SJSA1 (cell line): ENCODE measurements around the gene SNORC. TPM values are rescaled to one million over a fixed set of nuclear protein-coding genes. Genes with fewer than 3 reads are reported as not detected.

ENCODE experiments used
- DNase-seq, 2 experiments: peaks; one replicate each; pipeline ENCODE4 v3.0.0-alpha.2; 2015 to 2020; ENCODE audit warnings: low spot score in 2 of 2, low read depth in 1 of 2
- H3K27ac ChIP-seq: fragments of 250-450 bp; sonication (Bioruptor Pico); 2 replicates; pipeline ENCODE4 v1.5.1; 2020; ENCODE audit warnings: mild to moderate bottlenecking, moderate library complexity
- H3K27me3 ChIP-seq: fragments of 250-450 bp; sonication (Bioruptor Pico); replicated peaks from 2 replicates; pipeline ENCODE4 v1.5.1; 2020; ENCODE audit warnings: mild to moderate bottlenecking, moderate library complexity
- H3K36me3 ChIP-seq: fragments of 250-450 bp; sonication (Bioruptor Pico); 2 replicates; pipeline ENCODE4 v1.5.1; 2020; ENCODE audit warnings: mild to moderate bottlenecking
- H3K4me1 ChIP-seq: fragments of 250-450 bp; sonication (Bioruptor Pico); replicated peaks from 2 replicates; pipeline ENCODE4 v1.6.1; 2021; ENCODE audit warnings: mild to moderate bottlenecking
- H3K4me3 ChIP-seq: fragments of 250-450 bp; sonication (Bioruptor Pico); 2 replicates; pipeline ENCODE4 v1.5.1; 2020; ENCODE audit warnings: mild to moderate bottlenecking
- H3K9me3 ChIP-seq: fragments of 250-450 bp; sonication (Bioruptor Pico); replicated peaks from 2 replicates; pipeline ENCODE4 v1.5.1; 2020; ENCODE audit warnings: mild to moderate bottlenecking
- total RNA-seq: library from RNA; depleted of rRNA; stranded (reverse); fragments of >200 nt; shearing (Covaris generic); gene quantifications from 2 replicates; pipeline ENCODE4 v1.2.3, GENCODE V29; 2014

The SNORC gene
- total RNA-seq, 1 experiment from 2014 or later: 0.32 TPM

- DNase-seq: peak in 1 of 2 experiments; percentile 45
- Histone ChIP-seq H3K27ac (no peak overlapping the region), H3K4me3 (no peak overlapping the region), H3K36me3 (no peaks in the 10 kb centered on the region), H3K9me3 (no peaks in the 10 kb centered on the region), H3K4me1 (peaks cover 30% of the 10 kb centered on the region), H3K27me3 (no peaks in the 10 kb centered on the region)
Observed at GRCh38 chr2:232890896-232891601, 21.0 kb downstream of the SNORC start.

GRCh38 chr2:232891621-232892071 is 21.6 kb downstream of the SNORC start:
- Histone ChIP-seq H3K27ac (no peak overlapping the region), H3K9me3 (no peaks in the 10 kb centered on the region), H3K27me3 (no peaks in the 10 kb centered on the region), H3K4me1 (peaks cover 32% of the 10 kb centered on the region), H3K4me3 (no peak overlapping the region), H3K36me3 (no peaks in the 10 kb centered on the region)
- peak; percentile 23 to 28 for DNase-seq

- peak in 1 of 2 experiments; percentile 37 for DNase-seq
- no peak overlapping the region for H3K4me3 ChIP-seq
- no peaks in the 10 kb centered on the region for H3K9me3 ChIP-seq
- no peak overlapping the region for H3K27ac ChIP-seq
- H3K4me1 ChIP-seq: peaks cover 32% of the 10 kb centered on the region
- no peaks in the 10 kb centered on the region for H3K36me3 ChIP-seq
- no peaks in the 10 kb centered on the region for H3K27me3 ChIP-seq
Observed at GRCh38 chr2:232892221-232892620, 22.2 kb downstream of the SNORC start.

GRCh38 chr2:232892843-232893242 is 22.8 kb downstream of the SNORC start:
- Histone ChIP-seq H3K4me3 (no peak overlapping the region), H3K27me3 (no peaks in the 10 kb centered on the region), H3K4me1 (peaks cover 32% of the 10 kb centered on the region), H3K9me3 (no peaks in the 10 kb centered on the region), H3K36me3 (no peaks in the 10 kb centered on the region), H3K27ac (no peak overlapping the region)
- peak in 1 of 2 experiments; percentile 40 for DNase-seq

GRCh38 chr2:232893834-232894233 is 23.8 kb downstream of the SNORC start:
- H3K27ac ChIP-seq: no peak overlapping the region
- H3K4me3 ChIP-seq: no peak overlapping the region
- peak in 1 of 2 experiments; percentile 25 for DNase-seq
- H3K27me3 ChIP-seq: no peaks in the 10 kb centered on the region
- peaks cover 32% of the 10 kb centered on the region for H3K4me1 ChIP-seq
- H3K9me3 ChIP-seq: no peaks in the 10 kb centered on the region
- H3K36me3 ChIP-seq: no peaks in the 10 kb centered on the region

- DNase-seq: peak in 1 of 2 experiments; percentile 32
- no peaks in the 10 kb centered on the region for H3K36me3 ChIP-seq
- no peaks in the 10 kb centered on the region for H3K9me3 ChIP-seq
- H3K4me1 ChIP-seq: peaks cover 32% of the 10 kb centered on the region
- no peaks in the 10 kb centered on the region for H3K27me3 ChIP-seq
- H3K4me3 ChIP-seq: no peak overlapping the region
- H3K27ac ChIP-seq: no peak overlapping the region
Observed at GRCh38 chr2:232894251-232894650, 24.2 kb downstream of the SNORC start.

- no peaks in the 10 kb centered on the region for H3K36me3 ChIP-seq
- H3K27me3 ChIP-seq: no peaks in the 10 kb centered on the region
- no peak overlapping the region for H3K27ac ChIP-seq
- H3K4me1 ChIP-seq: peaks cover 32% of the 10 kb centered on the region
- DNase-seq: peak in 1 of 2 experiments; percentile 38
- H3K9me3 ChIP-seq: no peaks in the 10 kb centered on the region
- H3K4me3 ChIP-seq: no peak overlapping the region
Observed at GRCh38 chr2:232894746-232895145, 24.7 kb downstream of the SNORC start.

- Histone ChIP-seq H3K9me3 (no peaks in the 10 kb centered on the region), H3K27ac (no peak overlapping the region), H3K4me3 (no peak overlapping the region), H3K4me1 (peaks cover 28% of the 10 kb centered on the region), H3K36me3 (no peaks in the 10 kb centered on the region), H3K27me3 (no peaks in the 10 kb centered on the region)
- DNase-seq: peak in 1 of 2 experiments; percentile 17
Observed at GRCh38 chr2:232896111-232896510, 26.0 kb downstream of the SNORC start.

- Histone ChIP-seq H3K4me1 (peaks cover 28% of the 10 kb centered on the region), H3K27ac (no peak overlapping the region), H3K4me3 (no peak overlapping the region), H3K27me3 (no peaks in the 10 kb centered on the region), H3K9me3 (no peaks in the 10 kb centered on the region), H3K36me3 (no peaks in the 10 kb centered on the region; the same call in 1 of the 2 replicates)
- DNase-seq: peak in 1 of 2 experiments; percentile 30
Observed at GRCh38 chr2:232896720-232897597, 26.9 kb downstream of the SNORC start.

GRCh38 chr2:232897598-232898408 is 27.7 kb downstream of the SNORC start:
- Histone ChIP-seq H3K27me3 (no peaks in the 10 kb centered on the region), H3K4me1 (peaks cover 35% of the 10 kb centered on the region), H3K4me3 (no peak overlapping the region), H3K27ac (no peak overlapping the region), H3K9me3 (no peaks in the 10 kb centered on the region), H3K36me3 (no peaks in the 10 kb centered on the region; the same call in 1 of the 2 replicates)
- peak in 1 of 2 experiments; percentile 38 for DNase-seq

GRCh38 chr2:232898592-232899543 is 28.8 kb downstream of the SNORC start:
- no peaks in the 10 kb centered on the region for H3K27me3 ChIP-seq
- H3K4me3 ChIP-seq: no peak overlapping the region
- H3K36me3 ChIP-seq: no peaks in the 10 kb centered on the region; the same call in 1 of the 2 replicates
- H3K27ac ChIP-seq: no peak overlapping the region
- peaks cover 38% of the 10 kb centered on the region for H3K4me1 ChIP-seq
- peak in 1 of 2 experiments; percentile 36 for DNase-seq
- H3K9me3 ChIP-seq: no peaks in the 10 kb centered on the region
